T-helper 17 cell (primary cell): ENCODE measurements around the gene BAIAP2L2. TPM values are rescaled to one million over a fixed set of nuclear protein-coding genes. Genes with fewer than 3 reads are reported as not detected.
"Not testable (repeated sequence)": the region's sequence is repeated elsewhere in the genome, so short reads cannot be mapped to it uniquely, and the experiment has no call there.

Experiments used
- ATAC-seq: fragments of 150-1000 bp; cut with Tn5 transposase; 2 replicates; pipeline ENCODE4 v1.10.0; 2021; ENCODE audit warnings: mild to moderate bottlenecking, moderate library complexity
- DNase-seq, 3 donors: peaks; one replicate each; pipeline versions ENCODE4 v3.0.0 to v3.0.0-alpha.2; 2020 to 2021
- H3K9me3 ChIP-seq: one replicate; pipeline ENCODE4 v1.7.0; 2013; ENCODE audit warnings: low read length, mild to moderate bottlenecking; ENCODE audit not compliant: control insufficient read depth, poor library complexity, severe bottlenecking
- H3K27ac Mint-ChIP-seq: one replicate; pipeline ENCODE4 v1.8.0; 2022; ENCODE audit warnings: mild to moderate bottlenecking, moderate library complexity, mixed read lengths
- H3K27me3 Mint-ChIP-seq: one replicate; pipeline ENCODE4 v1.8.0; 2022; ENCODE audit warnings: mixed read lengths
- H3K36me3 Mint-ChIP-seq: one replicate; pipeline ENCODE4 v1.8.0; 2022; ENCODE audit warnings: low read depth, mixed read lengths
- H3K4me1 Mint-ChIP-seq: one replicate; pipeline ENCODE4 v1.8.0; 2022; ENCODE audit warnings: mild to moderate bottlenecking, mixed read lengths
- H3K4me3 Mint-ChIP-seq: one replicate; pipeline ENCODE4 v1.8.0; 2022; ENCODE audit warnings: mild to moderate bottlenecking, moderate library complexity, mixed read lengths
- total RNA-seq, 4 donors: library from RNA in 2 of 4; stranded (reverse) in 2 of 4; gene quantifications; one replicate each; pipeline ENCODE4 v1.2.3 and lab custom pipeline; 2022 to 2026

Gene BAIAP2L2
- total RNA-seq, 2 donors from 2014 or later = 0.86 to 1.3 TPM

DNA sequence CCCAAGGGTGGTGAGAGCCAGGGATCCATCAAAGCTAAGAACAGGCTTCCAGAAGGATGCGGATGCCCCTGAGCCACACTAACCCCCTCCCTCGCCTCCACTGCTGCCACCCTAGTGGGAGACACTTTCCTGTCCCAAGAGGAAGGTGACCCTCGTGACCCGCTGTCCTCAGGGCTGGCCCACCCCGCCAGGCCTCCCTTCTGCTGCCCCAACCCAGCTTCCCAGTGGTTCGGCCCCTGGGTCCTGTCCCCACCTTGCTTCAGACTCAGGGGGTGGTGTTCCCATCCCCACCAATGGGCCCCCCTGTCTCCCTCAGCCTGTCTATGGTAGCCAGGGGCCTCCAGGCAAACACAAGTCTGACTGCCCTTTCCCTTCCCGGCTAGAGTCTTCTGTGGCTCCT, 59.8 kb downstream of the BAIAP2L2 start:
- Mint-ChIP-seq H3K4me1 (no peaks in the 10 kb centered on the region), H3K4me3 (no peak overlapping the region), H3K27me3 (peaks cover 23% of the 10 kb centered on the region), H3K27ac (no peak overlapping the region), H3K36me3 (no peaks in the 10 kb centered on the region)
- ATAC-seq = no peak
- no peaks in the 10 kb centered on the region for H3K9me3 ChIP-seq
- DNase-seq = no peak

DNA sequence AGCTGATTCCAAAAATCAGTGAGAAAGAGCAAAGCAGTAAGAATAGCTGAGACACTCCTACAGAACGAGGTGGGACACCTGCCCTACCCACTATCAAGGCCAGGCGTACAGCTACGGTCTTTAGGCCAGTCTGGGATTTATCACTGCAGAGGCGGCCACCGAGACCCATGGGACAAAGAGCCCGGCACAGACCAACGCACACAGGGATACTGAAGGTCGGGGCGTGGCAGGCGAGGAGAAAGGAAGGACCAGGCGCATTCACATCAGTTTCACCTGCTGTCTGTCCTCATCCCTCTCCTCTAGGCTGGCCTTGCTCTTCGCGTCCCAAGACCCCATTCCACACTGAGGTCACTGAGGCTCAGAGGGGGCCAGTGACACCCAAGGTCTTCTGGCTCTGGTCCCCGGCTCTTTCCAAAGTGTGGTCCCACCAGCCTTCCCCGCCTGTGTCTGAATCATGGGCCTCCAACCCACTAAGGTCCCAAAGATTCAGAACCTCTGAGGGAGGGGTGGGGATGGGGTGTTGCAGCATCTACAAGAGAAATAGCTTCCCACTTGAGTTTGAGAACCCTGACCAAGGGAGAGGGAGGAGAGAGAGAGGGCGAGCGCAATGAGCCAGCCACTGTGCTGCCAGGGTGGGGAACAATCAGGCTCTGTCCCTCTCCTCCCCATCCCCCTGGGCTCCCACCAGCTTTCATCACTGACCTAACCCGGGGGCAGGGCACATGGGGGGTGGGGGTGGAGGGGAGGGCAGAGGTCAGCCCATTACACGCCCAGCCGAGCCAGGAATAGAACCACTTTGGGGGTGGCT, 60.5 kb downstream of the BAIAP2L2 start:
- no peak overlapping the region for H3K4me3 Mint-ChIP-seq
- DNase-seq = no peak
- H3K9me3 ChIP-seq = no peaks in the 10 kb centered on the region
- H3K4me1 Mint-ChIP-seq = no peaks in the 10 kb centered on the region
- peaks cover 23% of the 10 kb centered on the region for H3K27me3 Mint-ChIP-seq
- H3K36me3 Mint-ChIP-seq = no peaks in the 10 kb centered on the region
- H3K27ac Mint-ChIP-seq = no peak overlapping the region
- no peak for ATAC-seq

DNA sequence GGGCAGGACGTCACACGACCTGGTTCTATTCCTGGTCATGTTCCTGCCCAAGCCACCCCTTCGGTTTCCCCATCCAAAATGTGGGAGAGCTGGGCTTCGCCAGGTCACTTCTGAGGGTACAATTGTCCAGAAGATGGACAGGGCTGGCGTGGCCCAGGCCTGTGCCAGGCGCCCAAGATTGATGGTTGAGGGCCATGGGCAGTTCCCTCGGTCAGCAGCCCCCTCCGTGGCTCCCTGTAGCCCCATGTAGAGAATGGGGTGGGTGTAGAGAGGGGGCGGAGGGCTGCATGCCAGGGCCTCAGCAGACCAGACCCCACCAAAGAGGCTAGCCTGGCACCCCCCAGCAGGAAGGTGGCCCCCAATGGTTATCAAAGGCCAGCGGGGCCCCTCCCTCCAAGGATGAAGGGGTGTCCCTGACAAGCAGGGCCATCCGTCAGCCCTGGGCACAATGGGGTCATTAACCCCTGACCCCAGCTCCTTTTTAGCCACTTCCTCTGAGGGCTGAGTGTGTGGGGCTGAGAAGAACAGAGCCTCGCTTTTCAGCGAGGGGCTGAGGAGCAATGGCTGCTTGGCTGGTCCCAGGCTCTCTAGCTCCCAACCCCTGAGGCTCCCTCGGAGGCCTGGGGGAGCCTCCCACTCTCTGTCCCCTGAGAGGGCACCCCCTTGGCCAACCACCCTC, 64.3 kb downstream of the BAIAP2L2 start:
- peaks cover 3% of the 10 kb centered on the region for H3K4me1 Mint-ChIP-seq
- ATAC-seq (no peak), DNase-seq (no peak)
- no peak overlapping the region for H3K27ac Mint-ChIP-seq
- H3K36me3 Mint-ChIP-seq = peaks cover 2% of the 10 kb centered on the region
- H3K9me3 ChIP-seq = no peaks in the 10 kb centered on the region
- no peak overlapping the region for H3K4me3 Mint-ChIP-seq
- H3K27me3 Mint-ChIP-seq = peaks cover 32% of the 10 kb centered on the region

DNA sequence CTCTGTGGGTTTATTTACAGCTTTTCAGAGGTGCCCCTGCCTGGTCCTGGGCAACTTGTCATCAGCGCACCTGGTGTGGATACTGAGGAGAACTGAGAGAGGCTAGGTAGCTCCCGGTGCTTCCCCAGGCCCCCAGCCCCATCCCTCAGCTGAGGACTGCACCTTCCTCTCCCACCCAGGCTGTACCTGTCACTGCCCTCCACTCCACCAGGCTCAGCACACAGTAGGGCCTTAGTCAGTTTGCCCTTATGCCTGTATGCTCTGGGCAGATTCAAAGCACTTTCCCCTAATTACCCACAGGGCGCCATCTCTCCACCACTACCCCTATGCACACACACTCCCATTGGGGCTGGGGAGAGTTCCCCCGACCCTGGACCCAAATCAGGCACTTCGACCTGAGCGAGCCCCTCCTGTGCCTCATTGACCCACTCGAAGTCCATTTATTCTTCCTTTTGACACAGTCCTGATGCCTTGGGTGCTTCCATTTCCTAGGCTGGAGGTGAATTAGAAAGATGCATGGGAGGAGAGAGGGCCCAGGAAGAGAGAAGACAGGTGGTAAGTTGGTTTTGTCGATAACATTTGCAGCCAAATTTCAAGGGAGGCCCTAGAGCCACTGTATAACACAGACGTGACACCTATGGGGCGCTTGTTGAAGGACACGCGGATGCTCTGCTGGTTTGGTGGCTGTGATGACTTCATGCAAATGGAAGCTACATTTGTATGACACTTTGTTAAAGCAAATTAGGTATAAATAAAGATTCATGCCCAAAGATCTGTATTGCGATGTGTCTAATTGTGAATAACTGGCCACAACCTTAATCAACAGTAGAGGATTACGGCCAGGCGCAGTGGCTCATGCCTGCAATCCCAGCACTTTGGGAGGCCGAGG, 67.1 kb downstream of the BAIAP2L2 start:
- peaks cover 5% of the 10 kb centered on the region for H3K4me1 Mint-ChIP-seq
- no peak overlapping the region for H3K4me3 Mint-ChIP-seq
- ATAC-seq = no peak
- no peak overlapping the region for H3K27ac Mint-ChIP-seq
- no peaks in the 10 kb centered on the region for H3K9me3 ChIP-seq
- peaks cover 36% of the 10 kb centered on the region for H3K27me3 Mint-ChIP-seq
- H3K36me3 Mint-ChIP-seq = peaks cover 2% of the 10 kb centered on the region
- no peak for DNase-seq

DNA sequence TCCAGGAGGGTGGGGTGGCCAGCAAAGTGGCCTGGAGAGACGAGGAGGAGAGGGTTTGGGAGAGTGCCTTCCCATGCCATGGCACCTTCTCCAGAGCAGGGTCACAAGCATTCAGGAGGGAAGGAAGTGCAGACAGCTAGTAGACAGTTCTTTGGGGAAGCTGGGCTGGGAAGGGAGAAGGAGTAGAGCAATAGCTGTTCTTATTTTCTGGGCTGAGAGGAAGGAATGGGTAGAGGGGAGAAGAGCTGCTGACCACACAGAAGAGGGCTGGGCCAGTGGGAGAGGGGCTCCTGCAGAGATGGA, 68.0 kb downstream of the BAIAP2L2 start:
- no peak overlapping the region for H3K4me3 Mint-ChIP-seq
- H3K27ac Mint-ChIP-seq = no peak overlapping the region
- H3K9me3 ChIP-seq = no peaks in the 10 kb centered on the region
- DNase-seq (no peak), ATAC-seq (no peak)
- peaks cover 31% of the 10 kb centered on the region for H3K27me3 Mint-ChIP-seq
- peaks cover 2% of the 10 kb centered on the region for H3K36me3 Mint-ChIP-seq
- peaks cover 5% of the 10 kb centered on the region for H3K4me1 Mint-ChIP-seq

DNA sequence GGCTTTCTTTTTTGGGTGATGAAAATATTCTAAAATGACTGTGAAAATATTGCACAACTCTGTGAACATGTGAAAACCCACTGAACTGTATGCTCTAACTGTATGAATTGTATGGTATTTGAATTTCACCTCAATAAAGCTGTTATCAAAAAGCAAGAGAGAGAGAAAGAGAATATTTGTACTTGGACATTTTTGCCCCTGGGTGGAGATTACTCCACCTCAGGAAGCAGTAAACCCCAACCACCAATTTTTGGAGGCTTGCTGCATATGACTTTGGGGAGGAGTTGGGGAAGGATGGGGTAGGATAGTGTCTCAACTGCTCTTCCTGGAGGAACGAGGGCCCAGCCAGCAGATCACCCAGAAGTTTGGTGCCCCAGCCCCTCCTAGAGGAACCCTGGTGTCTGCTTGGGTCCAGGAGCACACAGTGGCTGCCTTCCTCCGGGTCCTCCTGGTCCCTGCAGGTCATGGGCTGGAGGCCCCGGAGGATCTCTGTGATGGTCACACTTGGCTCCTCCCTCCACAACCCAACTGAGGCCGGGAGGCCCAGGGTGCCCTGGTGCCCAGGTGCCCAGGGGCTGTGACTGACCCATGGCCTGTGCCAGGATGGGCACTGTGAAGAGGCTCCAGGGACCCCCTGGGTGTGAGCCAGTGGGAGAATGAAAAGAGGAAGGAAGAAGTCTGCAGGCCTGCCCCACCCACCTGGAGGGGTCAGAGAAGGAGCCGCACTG, 68.6 kb downstream of the BAIAP2L2 start:
- H3K27me3 Mint-ChIP-seq = peaks cover 26% of the 10 kb centered on the region
- H3K9me3 ChIP-seq = no peaks in the 10 kb centered on the region
- no peak overlapping the region for H3K4me3 Mint-ChIP-seq
- no peak overlapping the region for H3K27ac Mint-ChIP-seq
- peaks cover 6% of the 10 kb centered on the region for H3K4me1 Mint-ChIP-seq
- no peak for ATAC-seq
- DNase-seq = no peak
- H3K36me3 Mint-ChIP-seq = peaks cover 3% of the 10 kb centered on the region

DNA sequence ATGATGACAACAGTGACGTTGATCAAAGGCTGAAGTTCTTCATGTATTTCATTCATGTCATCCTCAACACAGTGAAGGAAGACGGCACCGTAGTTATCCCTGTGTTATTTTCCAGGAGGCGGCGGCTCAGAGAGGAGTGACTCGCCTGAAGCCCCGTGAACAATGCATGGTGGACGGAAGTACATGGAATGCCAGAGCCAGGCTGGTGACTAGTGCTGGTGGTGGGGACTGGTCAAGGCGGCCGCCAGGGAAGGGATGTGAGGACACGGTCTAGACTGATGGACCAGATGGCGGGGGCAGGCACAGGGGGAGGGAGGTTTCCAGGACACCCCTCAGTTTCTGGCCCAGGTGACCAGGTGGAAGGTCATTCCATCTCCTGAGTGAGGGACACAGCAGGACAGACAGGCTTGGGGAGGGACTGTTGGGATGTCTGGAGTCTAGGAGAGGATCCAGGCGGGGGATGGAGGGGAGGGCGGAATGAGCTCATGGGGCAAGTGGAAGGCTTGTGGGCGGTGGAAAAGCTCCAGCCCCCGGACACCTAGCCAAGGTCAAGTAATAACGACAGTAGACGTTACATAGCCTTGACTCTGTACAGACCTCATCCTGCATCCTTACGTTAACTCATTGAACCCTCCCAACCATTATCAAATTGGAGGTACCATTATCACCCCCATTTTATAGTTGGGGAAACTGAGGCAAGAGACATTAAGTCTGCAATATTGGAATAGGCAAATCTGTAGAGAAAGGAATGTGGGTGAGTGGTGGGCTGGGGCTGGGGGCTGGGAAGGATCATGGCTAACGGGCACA, 69.3 kb downstream of the BAIAP2L2 start:
- Mint-ChIP-seq H3K27ac (no peak overlapping the region), H3K36me3 (peaks cover 6% of the 10 kb centered on the region), H3K4me3 (peak overlapping the region; percentile 50), H3K4me1 (peaks cover 8% of the 10 kb centered on the region), H3K27me3 (peaks cover 21% of the 10 kb centered on the region)
- no peak for ATAC-seq
- no peaks in the 10 kb centered on the region for H3K9me3 ChIP-seq
- no peak for DNase-seq

DNA sequence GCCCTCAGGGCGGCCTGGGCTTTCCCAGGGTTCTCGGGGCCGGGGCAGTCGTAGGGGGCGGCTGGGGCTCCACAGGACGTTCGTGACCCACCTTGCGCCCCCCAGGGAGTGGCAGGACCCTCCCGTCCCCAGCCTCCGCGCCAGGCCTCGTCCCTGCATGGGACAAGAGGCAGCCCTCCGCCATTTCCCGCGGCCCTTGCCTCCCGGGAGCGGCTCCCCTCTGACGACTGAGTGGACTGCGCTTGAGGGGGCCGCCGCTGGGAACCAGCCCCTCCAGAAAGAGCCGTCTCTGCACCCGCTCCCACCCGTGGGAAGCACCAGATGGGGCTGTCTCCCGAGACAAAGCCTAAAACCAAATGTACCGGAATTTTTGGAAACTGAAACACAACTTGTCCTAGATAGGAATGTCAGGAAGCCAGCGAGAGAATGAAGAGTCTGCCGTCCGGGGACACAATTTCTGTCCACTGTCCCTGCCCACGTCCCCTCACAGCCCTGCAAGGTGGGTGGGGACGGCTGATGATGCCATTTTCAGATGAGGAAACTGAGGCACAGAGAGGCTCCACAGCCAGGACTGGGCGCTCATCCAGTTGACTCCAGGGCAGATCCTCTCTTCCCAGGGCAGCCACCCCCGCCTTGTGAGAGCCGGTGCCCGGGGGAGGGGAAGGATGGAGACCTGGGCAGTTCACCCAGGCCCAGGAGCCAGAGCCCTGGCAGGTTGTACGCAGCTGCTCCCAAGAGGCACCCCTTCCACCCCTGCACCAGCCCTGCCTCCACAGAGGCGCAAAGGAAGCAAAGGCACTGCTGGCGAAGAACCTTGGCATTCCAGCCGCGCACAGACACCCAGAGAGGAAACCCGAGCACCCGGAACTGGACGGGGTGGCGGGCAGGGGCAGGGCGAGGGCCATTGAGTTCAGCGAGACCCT, 71.3 kb downstream of the BAIAP2L2 start:
- ATAC-seq = no peak
- DNase-seq = no peak
- no peak overlapping the region for H3K27ac Mint-ChIP-seq
- H3K9me3 ChIP-seq = no peaks in the 10 kb centered on the region
- H3K27me3 Mint-ChIP-seq = peaks cover 17% of the 10 kb centered on the region
- peaks cover 6% of the 10 kb centered on the region for H3K36me3 Mint-ChIP-seq
- H3K4me3 Mint-ChIP-seq = no peak overlapping the region
- H3K4me1 Mint-ChIP-seq = peaks cover 8% of the 10 kb centered on the region

DNA sequence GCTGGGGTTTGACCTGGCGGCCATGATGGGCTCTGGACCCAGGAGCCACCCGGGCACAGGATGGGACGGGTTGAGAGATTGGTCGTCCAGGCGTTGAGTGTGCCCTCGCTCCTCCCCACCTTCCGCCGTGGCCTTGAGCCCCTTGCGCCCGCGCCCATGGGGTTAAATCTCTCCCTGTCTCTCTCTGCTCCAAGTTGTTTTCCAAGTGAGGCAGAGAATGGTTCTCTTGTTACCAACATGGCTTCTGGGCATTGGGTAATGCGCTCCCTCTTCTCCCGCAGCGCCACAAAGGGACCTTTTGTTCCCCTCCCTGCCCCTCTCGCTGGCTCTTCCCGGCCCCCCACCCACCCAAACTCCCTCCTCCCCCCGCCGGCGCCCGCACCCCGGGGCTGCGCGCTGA, 72.1 kb downstream of the BAIAP2L2 start:
- Mint-ChIP-seq H3K27me3 (peaks cover 17% of the 10 kb centered on the region), H3K27ac (no peak overlapping the region), H3K36me3 (peaks cover 6% of the 10 kb centered on the region), H3K4me1 (peaks cover 8% of the 10 kb centered on the region), H3K4me3 (no peak overlapping the region)
- ATAC-seq = no peak
- no peak for DNase-seq
- H3K9me3 ChIP-seq = no peaks in the 10 kb centered on the region

DNA sequence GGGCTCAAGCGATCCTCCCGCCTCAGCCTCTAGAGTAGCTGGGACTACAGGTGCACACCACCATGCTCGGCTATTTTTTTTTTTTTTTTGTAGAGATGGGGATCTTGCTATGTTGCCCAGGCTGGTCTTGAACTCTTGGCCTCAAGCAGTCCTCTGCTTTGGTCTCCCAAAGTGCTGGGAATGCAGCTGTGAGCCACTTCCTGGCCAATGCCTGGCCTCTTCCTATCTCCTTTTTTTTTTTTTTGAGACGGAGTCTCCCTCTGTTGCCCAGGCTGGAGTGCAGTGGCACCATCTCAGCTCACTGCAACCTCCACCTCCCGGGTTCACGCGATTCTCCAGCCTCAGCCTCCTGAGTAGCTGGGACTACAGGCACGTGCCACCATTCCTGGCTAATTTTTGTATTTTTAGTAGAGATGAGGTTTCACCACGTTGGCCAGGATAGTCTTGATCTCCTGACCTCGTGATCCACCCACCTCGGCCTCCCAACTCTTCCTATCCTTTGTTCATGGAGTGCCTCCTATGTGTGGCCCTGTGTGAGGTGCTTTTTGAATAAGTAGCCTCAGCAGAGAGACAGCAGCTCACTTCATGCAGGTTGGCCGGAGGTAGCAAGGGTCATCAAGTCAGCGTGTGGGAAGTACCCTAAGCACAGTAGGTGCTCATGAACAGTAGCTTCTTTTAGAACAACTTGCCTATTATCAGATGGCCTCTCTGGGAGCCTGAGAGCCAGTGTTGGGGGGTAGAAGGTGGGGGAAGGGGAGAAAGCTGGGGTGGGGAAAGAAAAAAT, 72.9 kb downstream of the BAIAP2L2 start:
- not testable (repeated sequence) for DNase-seq, H3K9me3 ChIP-seq, H3K36me3 Mint-ChIP-seq, ATAC-seq, H3K4me3 Mint-ChIP-seq, H3K27ac Mint-ChIP-seq, H3K4me1 Mint-ChIP-seq
- peaks cover 17% of the 10 kb centered on the region for H3K27me3 Mint-ChIP-seq

DNA sequence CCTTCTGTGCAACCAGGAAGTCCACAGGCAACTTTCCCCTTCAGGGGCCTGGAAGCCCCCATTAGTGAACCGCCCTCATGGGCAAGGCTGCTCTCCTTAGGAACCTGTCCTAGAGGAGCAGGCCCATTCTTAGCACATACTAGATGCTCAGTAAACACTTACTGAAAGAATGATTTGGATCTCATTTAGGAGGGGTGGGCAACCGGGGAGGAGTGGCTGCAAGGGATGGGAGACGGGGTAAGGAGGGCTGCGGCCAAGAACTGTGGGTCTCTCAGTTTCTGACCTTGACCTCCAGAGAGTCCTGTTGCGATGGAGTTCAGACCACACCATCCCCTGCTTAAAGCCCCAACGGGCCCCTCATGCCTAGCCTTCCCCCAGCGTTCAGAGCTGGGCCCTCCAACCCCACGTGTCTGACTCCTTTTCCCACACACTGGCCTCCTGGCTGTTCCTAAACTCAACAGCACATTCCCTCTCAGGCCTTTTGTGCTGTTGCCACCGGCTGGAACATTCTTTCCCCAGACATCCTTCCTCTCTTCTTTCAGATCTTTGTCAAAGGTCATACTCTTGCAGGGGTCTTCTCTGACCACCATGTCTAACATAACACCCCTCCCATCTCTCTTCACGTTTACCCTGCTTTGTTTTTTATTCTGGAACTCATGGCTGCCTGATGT, 74.0 kb downstream of the BAIAP2L2 start:
- H3K27me3 Mint-ChIP-seq = peaks cover 9% of the 10 kb centered on the region
- no peak overlapping the region for H3K4me3 Mint-ChIP-seq
- peaks cover 5% of the 10 kb centered on the region for H3K4me1 Mint-ChIP-seq
- H3K36me3 Mint-ChIP-seq = peaks cover 3% of the 10 kb centered on the region
- DNase-seq (no peak), ATAC-seq (no peak)
- no peak overlapping the region for H3K27ac Mint-ChIP-seq
- H3K9me3 ChIP-seq = no peaks in the 10 kb centered on the region
